Iris pigment epithelial cell (primary cell): ENCODE data around the gene CCDC191.
A peak's percentile ranks its signal among the peaks of the same experiment; 100 is the strongest.

Experiments used
- DNase-seq: peaks from one replicate; pipeline ENCODE4 v3.0.0-alpha.2; 2011; ENCODE audit warnings: low read depth

Gene CCDC191

DNA sequence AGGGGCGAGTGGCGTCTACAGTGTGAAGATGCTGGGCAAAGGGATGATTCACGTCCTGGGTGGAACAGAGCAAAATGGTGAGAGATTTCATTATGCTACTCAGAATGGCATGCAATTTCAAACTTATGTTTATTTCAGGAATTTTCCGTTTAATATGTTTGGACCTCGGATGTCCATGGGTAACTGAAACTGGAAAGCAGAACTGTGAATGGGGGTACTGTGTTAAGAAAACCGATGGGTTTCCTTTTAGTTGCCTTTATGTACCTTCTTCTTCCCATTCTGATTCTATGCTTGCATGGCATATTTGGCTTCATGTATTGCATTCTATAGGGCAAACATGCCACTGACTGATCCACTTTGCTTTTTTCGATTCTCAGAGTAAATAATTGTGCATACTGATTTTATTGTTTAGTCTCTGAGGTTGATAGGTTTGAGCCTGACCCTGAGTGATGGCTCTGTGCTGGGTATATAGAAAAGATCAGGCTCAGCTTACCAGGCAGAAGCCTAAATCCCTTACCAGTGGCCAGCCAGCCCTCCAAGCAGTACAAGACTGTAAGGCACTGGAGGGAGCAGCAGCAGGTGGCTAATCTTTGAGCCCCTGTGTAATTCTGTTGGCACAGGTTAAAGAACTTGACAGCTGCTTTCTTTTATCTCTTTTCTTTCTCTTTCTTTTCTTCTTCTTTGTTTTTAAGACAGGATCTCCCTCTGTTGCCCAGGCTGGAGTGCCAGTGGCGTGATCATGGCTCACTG, 4.8 kb upstream of the CCDC191 start:
- DNase-seq: no peak

DNA sequence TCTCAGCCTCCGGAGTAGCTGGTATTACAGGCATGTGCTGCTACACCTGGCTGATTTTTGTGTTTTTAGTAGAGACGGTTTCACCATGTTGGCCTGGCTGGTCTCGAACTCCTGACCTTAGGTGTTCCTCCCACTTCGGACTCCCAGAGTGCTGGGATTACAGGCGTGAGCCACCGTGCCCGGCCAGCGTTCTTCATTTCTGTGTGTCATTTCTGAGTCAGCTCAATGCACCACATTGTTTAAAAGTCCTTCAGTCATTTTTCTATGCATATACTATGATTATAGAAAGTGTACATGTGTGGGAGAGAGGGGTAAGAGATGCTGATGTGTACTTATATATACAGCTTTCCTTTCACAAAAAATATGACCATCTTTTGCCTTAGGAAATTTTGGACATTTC, 2.3 kb upstream of the CCDC191 start:
- DNase-seq: peak; percentile 17

DNA sequence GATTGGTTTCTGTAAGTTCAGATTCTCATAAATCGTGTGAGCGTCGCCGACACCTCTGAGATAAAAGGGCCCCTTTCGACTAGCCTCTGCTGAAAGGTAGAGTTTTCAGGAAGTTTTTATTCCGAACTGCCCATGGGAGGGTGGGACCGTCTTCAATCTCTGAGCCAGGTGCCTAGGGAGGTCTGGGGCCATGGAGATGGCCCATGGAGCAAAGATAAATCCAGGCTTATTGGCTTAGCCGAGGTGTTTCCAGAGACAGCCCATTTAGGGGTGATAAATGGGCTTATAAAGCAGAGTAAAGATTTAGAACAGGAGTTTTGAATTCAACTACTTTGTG, 653 bp upstream of the CCDC191 start:
- no peak for DNase-seq

DNA sequence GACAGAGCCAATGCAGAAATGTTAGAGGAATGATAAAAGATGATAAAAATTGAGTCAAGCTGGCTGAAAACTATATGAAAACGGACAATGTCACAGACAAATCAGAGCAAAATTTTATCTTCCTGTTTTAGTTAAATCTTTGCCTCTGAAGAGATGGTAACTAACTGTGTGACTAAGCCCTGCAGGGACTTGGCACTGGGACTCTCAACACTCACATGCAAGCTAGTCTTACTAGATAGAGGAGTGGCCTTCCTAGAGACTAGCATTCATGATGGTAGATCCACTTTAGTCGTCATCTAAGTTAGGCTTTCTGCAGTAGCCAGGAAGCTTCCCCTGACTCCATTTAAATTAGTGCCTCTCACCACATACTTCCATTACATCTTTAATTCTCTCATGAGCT, 4.1 kb downstream of the CCDC191 start:
- DNase-seq: no peak

DNA sequence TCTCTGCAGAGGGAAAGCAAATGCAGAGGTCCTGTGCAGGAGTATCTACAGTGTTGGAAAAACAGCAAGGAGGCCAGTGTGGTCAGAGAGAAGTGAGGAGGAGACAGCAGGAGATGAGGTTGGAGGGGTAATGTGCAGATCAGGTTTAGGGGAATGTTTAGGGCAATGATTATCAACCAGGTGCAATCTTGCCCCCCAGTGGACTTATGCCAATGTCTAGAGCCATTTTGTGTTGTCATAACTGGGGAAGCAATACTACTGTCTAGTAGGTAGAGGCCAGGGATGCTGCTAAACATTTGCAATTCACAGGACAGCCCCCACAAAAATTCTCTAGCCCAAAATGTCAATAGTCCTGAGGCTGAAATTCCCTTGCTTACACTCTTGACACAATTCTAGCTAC, 13.1 kb downstream of the CCDC191 start:
- no peak for DNase-seq

DNA sequence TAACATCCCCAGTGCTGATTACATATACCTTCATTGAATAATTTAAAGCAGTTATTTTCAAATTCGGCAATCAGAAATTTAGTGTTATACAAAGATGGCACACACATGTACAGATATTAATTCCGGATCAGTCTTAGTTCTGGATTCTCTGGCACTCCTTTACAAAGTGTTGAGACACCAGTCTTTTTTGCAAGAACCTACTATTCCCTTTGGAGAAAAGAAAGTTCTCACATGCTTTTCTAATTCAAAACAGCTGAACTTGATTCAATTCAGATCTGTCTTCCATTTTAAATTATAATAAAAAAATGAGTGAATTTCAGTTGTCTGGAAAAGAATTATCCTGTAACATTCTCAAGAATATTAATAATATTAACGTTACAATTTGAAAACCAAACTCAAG, 20.4 kb downstream of the CCDC191 start:
- no peak for DNase-seq

DNA sequence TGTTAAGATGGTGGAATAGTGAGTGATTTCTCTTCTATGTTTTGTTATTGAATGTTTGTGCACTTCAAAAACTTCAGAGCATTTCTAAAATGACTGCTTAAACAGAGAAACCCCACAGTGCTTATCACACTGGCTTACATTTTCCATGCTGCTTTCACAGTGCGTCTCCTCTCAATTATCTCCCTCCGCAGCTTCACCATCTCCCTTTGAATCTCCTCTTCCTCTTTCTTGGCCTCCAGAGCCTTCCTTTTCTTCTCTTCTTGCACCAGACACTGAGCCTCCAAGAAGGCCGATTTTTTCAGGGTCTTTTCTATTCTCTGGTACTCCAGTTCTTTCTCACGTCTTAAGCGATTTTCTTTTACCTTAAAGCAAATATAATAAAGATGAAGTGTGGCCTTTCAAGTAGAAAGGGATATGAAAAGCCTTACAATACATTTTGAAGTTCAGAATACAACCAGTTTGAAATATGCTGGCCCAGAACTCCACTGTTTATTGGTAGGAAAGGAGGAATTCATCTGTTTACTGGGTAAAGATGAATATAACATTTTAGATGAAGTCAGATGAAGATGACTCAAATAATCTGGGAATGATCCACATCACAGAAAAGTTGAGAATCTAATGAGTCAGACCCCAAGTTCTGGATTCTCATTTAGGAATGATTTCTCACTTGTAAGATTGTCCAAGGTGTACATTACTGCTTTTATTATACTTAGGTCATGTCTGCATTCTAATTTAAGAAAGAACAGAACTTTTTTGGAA, 21.4 kb downstream of the CCDC191 start:
- peak; percentile 30 for DNase-seq

DNA sequence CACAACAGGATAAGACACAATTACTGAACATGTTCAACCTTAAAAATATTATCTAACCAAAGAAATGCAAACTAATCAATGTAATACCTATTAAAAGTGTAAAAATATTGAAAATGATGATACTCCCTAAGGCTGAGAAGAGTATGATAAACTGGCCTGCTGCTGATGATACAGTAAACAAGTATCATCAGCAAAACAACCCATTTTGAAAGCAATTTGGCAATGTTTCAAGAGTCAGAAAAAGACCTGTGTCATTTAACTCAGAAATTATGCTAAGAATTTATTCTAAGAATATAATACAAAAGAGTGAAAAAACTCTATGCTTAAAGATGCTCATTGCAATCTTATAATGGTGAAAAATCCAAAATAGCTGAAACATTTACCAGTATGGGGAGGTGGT, 22.1 kb downstream of the CCDC191 start:
- no peak for DNase-seq

DNA sequence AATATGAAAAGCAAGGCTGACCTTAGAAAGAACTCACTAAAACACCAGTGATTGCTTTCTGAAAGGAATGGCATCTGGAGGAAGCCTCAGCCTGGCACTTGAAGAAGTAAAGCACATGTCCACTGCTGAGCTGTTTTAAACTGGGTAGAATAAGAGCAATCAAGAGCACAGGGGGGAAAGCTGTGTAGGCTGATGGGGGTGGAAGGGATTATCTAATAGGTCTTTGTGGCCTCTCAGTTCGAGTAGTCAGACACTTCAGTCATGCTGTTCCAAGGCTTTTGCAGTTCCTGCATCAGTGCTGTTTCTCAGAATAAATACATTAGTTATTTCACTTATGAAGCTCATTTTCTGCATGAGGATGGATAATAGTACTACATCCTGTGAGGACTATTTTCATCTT, 22.6 kb downstream of the CCDC191 start:
- no peak for DNase-seq

DNA sequence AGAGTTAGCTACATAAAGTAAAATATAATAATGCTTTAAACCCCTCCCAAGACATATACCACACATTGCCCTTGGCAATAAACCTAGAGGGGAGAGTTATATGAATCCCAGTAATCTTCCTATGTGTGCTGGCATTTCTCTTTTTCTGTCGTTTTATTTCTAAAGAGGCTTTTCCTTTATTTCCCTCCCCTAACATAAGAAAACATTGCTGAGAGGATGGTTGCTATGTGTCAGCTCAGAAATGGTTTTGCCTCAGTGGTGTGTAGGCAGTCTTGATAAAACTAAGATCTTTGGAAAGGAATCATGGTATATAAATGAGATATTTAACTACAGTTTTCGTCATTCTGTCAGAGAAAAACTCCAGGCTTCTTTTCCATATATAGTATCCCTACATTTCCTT, 30.0 kb downstream of the CCDC191 start:
- DNase-seq: no peak

DNA sequence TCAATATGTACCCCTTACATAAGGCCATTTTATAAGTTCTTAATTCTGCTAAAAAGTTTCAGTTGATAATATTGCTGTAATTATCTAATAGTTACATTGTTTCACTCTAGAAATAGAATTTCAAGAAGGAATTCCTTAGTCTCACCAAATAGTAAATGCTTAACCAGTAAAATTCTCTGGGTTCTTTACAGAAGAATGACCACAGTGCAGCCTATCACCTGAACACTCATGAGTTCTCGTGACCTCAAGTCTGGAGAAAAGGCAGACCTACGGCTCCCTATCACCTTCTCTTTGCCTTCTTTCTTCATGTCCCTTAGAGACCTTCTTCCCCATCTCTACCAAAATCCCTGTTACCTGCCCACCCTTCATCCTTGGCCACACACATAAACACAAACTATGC, 30.9 kb downstream of the CCDC191 start:
- no peak for DNase-seq

DNA sequence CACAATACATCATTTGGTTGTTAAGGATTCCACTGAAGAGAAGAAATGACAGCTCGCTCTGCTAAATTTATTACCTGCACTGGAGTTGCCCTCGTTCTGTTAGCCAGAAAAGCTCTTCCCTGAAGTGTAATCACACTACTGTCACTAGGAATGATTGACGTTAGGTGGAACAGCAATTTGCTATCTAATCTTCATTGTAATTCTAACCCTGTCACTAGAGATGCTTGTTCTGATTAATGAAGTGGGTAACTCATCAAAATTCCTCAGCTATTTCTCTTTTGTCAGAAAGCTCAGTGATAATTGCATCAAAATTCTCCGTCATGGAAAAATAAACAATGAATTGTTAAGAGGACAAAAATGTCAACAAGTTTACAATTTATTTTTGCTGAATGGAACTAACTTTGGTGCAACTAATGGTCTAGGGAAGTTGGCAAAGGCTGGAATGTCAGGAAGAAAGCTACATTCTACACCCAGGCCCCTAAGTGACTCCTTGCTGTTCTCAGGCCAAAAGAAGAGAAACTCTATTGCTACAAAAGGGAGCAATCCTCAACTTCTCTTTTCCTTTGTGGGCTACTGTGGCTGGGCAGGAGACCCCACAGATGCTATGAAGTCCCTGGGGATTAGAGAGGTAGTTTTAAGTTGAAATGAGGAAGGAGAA, 34.1 kb downstream of the CCDC191 start:
- DNase-seq: no peak

DNA sequence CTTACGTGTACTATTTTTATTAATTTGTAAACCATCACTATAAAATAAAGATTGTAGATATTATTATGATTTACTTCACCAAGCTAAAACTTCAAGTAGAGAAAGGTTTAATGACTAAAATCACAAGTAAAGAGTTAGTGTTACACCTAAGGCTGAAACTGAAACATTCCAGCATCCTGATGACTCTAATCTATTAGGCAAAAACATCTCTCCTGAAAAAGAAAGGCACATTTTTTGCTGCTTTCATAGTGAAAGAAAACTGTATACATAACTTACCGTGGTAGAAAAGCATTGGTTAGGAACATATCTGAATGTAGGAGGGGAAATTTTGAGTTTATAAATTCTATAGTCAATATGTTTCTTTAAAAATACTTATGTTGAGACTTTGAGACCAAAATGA, 35.4 kb downstream of the CCDC191 start:
- no peak for DNase-seq

DNA sequence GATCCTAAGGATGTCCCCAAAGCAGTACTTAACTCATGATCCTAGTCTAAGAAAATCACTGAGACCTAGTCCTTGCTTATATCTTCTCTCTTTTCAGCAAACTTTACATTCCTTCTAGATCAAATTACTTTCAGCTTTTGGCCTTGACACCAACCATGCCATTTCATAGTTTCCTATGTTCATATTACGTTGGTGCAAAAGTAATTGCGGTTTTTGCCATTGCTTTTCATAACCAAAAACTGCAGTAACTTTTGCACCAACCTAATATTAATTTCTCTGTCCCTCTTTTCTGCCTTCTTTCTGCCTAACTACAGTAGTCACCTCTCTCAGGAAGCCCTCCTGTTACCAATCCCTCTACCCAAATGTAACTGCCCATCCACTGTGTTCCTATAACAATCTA, 36.8 kb downstream of the CCDC191 start:
- no peak for DNase-seq

DNA sequence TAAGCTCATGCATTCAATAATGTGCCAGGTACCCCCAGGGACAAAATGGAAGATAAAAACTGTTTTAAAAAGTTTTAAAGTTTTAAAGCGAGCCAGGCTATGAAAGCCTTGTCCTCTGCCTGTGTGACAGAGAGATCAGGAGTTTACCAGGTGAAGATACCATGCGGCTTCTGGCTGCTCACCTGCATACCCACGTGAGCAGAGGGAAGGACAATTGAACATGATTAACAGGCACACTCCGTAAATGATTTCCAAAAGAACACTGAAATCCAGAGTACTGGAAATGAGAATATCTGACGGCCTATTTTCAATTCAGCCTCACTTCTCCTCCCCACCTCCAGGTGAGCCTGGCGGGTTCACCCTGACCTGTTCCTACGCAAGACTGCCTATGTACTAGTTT, 42.1 kb downstream of the CCDC191 start:
- no peak for DNase-seq

DNA sequence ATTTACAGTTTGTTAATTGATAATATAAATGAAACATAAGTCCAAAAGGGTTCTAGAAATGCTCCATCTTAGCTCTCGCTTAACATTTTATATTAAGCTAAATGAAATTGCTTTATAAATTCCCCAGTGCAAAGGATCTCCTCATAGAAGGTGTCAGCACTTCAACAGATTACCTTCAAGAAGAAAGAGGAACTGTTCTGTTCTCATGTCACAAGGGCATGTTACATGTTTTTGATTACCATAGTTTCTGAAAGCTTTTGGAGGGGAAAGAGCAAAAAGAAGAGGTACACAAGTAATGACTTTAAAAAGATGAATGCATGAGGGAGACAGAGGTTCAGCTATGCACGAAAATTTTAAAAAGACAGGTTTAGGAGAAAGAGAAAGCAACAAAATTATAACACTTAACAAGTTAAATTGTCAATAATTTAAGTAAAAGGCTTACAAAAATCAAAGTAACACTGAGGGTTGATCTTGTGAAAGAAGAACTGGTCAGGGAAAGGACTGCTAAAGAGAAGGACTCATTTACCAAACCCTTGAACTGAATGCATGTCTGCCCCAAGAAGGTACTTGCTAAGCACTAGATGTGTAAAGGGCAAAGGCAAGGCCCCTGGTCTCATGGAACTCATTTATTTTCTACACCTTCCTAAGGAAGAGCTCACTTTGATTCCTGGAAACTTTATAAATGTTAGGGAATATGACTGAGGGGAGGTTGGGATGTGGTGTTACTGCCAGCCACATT, 45.1 kb downstream of the CCDC191 start:
- DNase-seq: no peak

DNA sequence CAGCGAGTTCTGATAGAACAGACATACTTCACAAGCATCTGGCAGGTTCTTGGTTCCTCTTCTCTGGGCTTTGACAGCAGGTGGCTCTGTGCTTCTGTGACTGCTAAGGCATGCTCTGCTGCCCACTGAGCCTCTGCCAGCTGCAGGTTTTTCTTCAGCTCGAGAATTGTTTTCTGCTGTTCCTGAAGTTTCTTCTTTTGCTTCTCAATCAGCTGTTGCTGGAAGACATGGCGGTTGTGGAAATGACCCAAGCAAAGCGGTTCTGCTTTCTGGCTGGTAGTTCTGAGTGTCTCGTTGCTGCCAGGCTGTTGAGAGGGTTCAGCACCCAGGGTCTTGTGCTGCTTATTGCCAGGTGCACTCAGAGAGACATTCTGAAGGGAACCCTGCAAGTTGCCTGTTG, 50.8 kb downstream of the CCDC191 start:
- no peak for DNase-seq

DNA sequence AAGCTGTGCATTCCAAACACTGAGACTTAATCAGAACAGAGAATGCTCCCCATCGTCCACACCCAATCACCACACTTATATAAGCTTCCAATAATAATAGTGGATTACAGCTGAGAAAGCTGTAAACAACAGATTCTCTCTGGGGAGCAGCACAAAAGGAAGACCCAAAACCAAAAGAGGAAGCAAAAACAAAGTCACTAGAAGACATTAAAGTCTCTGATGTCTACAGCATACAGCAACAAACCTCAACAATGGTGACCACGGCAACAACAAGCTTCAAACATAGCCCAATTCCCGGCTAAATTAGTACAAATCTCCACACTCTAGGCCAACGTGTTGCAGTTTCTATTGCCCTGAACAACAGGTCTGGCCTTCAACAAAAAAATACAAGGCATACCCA, 70.8 kb downstream of the CCDC191 start:
- DNase-seq: no peak

DNA sequence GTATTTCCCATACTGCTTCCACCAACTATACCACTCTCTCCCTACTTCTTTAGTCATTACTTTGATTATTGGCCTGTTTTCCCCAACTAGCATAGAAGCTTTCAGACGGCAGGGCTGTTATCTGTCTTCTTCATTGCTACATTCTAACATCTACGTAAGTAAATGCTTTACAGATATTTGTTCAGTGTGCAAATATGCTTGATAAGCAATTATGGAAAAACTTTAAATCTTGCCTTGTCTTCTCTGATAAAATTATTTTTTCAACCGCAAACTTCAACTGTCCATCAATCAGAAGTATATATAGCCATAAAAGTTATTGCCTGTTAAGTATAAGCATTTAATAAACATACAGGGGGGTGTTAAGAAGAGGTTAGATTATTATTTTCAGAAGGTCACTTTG, 72.8 kb downstream of the CCDC191 start:
- DNase-seq: no peak

DNA sequence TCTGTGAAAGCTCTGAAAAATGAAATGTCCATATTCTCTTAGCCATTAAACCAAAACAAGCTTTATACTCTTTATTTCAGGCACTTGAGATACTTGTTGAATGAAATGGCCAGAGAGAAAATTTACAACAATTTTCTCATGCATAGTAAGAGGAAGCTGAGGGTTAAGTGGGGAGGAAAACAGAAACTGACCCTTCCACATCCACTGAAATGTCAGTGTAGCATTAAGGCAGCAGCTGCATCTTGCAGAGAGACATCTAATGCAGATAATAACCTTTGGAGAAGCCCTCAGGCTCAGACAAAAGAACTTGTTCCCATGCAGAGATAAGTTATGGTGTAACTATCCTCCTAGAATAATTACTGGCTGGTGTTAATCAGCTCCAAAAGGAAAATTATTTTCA, 74.5 kb downstream of the CCDC191 start:
- no peak for DNase-seq

DNA sequence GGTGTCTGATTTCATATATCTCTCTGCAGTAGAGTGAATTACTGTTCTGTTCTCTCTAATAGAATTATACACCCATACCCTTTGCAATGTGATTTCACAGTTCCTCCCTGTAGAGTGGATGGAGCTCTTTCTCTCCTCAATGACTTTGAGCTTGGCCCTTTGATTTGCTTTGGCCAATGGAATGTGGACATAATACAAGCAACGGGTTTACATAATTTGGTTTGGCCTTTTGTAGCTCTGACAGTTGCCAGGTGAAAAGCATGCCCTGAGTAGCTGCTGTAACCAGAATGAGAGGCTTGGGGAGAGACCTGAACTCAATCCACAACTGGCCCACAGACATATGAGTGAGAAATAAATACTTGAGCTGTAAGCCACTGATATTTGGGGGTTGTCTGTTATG, 76.4 kb downstream of the CCDC191 start:
- DNase-seq: no peak

DNA sequence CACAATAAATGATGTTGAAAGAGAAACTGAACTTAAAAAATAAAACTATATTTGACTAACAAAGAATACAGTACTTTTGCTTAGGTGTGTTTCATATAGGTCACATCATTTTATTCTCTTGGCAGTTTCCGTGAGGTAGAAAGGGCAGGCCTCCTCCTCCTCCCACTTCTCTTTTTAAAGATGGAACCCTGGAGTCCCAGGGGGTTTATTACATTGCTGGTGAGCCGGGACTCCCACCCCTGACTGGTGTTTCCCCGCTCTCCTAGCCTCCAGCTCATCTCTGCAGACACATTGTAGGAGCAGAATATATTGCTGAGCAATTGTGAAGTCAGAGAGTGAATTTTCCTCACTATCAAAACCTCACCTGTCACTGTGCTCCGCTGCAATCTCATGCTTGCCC, 78.5 kb downstream of the CCDC191 start:
- no peak for DNase-seq

DNA sequence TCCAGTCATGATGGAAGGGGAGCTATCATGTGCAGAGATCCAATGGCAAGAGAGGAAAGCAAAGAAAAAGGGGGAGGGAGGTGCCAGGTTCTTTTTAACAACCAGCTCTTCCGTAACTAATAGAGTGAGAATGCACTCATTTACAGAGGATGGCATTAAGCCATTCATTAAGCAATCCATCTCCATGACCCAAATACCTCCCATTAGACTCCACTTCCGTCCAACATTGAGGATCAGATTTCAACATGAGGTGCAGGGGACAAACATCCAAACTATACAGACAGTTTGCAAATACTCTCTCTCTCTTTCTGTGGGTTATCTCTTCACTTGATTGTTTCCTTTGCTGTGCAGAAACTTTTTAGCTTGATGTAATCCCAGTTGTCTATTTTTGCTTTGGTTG, 87.3 kb downstream of the CCDC191 start:
- peak; percentile 68 for DNase-seq
